ENCODE measurements around the gene CSF3R. TPM values are rescaled to one million over a fixed set of nuclear protein-coding genes. Genes with fewer than 3 reads are reported as not detected.

CSF3R gene
- total RNA-seq, 1 donor from 2014 or later = 0.20 TPM

DNA sequence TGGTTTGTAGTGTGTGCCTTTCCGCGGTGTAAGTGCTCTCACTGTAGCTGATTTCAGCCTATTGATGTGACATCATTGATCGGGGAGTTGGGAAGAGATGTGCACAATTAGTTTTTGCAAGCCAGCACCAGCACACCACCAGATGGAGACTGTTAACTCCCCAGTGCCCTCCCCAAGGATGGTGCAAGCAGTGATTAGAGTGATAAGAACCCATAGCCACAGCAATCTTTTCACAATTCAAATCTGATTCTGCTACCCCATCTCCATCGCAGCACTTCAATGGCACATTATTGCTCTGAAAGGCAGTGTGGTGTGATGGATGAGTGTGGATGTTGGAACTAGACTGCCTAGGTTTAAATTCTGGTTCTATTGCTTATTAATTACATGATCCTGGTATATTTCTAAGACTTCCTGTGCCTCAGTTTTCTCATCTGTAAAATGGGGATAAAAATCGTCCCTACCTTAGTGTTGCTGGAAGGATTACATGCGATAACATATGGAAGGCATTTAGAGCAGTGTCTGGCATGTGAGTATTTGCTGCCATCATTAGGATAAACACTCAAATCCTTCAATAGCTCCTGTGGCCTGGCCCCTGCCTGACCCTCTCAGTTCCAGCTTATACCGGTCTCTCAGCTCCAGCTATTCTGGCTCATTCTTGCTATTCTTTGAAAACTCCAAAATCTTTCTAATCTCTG is 6.7 kb downstream of the CSF3R start:
- Histone ChIP-seq H3K9me3 (ENCODE audit: insufficient read depth, low read depth, low read length) (no peaks in the 10 kb centered on the region), H3K4me1 (ENCODE audit: insufficient read depth, low read length) (no peaks in the 10 kb centered on the region), H2AFZ (ENCODE audit: low read depth, low read length) (no peak overlapping the region), H3K4me2 (ENCODE audit: low read length) (no peak overlapping the region), H3K9ac (ENCODE audit: low read length) (no peak overlapping the region), H4K20me1 (ENCODE audit: insufficient read depth, low read length) (no peaks in the 10 kb centered on the region), H3K4me3 (ENCODE audit: insufficient read depth, low read depth, low read length) (no peak overlapping the region), H3K27me3 (ENCODE audit: insufficient read depth, low read length) (peaks cover 6% of the 10 kb centered on the region), H3K27ac (ENCODE audit: low read depth, low read length) (no peak overlapping the region), H3K79me2 (ENCODE audit: insufficient read depth, low read length) (no peaks in the 10 kb centered on the region), H3K36me3 (ENCODE audit: insufficient read depth, low read length) (no peaks in the 10 kb centered on the region)
- Mint-ChIP-seq H3K4me1 (ENCODE audit: low read depth, unreplicated experiment) (peaks cover 2% of the 10 kb centered on the region), H3K36me3 (ENCODE audit: low read depth, unreplicated experiment) (peaks cover 2% of the 10 kb centered on the region), H3K9me3 (ENCODE audit: unreplicated experiment) (no peaks in the 10 kb centered on the region), H3K27ac (ENCODE audit: unreplicated experiment) (no peak overlapping the region), H3K4me3 (ENCODE audit: unreplicated experiment) (no peak overlapping the region), H3K27me3 (ENCODE audit: low read depth, unreplicated experiment) (peaks cover 34% of the 10 kb centered on the region)
- TF ChIP-seq CTCF (IDR thresholded peaks at IDR 0.05; ENCODE audit: insufficient read depth, low read depth, low read length) (no peak), EZH2 (IDR thresholded peaks at IDR 0.05; ENCODE audit: insufficient read depth, low read length) (no peak)
- DNase-seq (ENCODE audit: low read depth) = no peak
- FAIRE-seq = no peak

DNA sequence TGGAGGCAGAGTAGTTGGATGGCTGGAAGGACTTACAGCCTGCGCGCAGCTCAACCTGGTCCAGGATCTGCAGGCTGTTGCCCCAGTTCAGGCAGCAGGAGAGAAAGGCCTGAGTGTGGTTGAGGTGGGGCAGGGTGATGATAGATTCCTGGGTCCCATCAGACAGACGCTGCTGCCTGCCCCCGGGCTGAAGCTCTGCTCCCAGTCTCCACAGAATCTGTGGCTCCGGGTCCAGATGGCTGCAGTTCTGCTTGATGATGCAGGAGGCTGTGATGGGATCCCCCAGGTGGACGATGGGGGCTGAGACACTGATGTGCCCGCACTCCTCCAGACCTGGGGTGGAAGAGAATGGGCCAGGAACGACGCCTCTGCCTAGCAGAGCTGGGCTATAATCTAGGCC is 7.4 kb downstream of the CSF3R start:
- Histone ChIP-seq H3K27ac (ENCODE audit: low read depth, low read length) (no peak overlapping the region), H2AFZ (ENCODE audit: low read depth, low read length) (no peak overlapping the region), H3K4me2 (ENCODE audit: low read length) (no peak overlapping the region), H3K4me1 (ENCODE audit: insufficient read depth, low read length) (no peaks in the 10 kb centered on the region), H3K9ac (ENCODE audit: low read length) (no peak overlapping the region), H3K79me2 (ENCODE audit: insufficient read depth, low read length) (no peaks in the 10 kb centered on the region), H3K36me3 (ENCODE audit: insufficient read depth, low read length) (no peaks in the 10 kb centered on the region), H3K9me3 (ENCODE audit: insufficient read depth, low read depth, low read length) (no peaks in the 10 kb centered on the region), H3K4me3 (ENCODE audit: insufficient read depth, low read depth, low read length) (no peak overlapping the region), H3K27me3 (ENCODE audit: insufficient read depth, low read length) (peaks cover under 1% of the 10 kb centered on the region), H4K20me1 (ENCODE audit: insufficient read depth, low read length) (no peaks in the 10 kb centered on the region)
- H3K27me3 Mint-ChIP-seq (ENCODE audit: low read depth, unreplicated experiment) = peaks cover 30% of the 10 kb centered on the region
- no peaks in the 10 kb centered on the region for H3K9me3 Mint-ChIP-seq (ENCODE audit: unreplicated experiment)
- no peak overlapping the region for H3K27ac Mint-ChIP-seq (ENCODE audit: unreplicated experiment)
- peaks cover 2% of the 10 kb centered on the region for H3K36me3 Mint-ChIP-seq (ENCODE audit: low read depth, unreplicated experiment)
- FAIRE-seq = no peak
- TF ChIP-seq EZH2 (IDR thresholded peaks at IDR 0.05; ENCODE audit: insufficient read depth, low read length) = no peak
- TF ChIP-seq CTCF (IDR thresholded peaks at IDR 0.05; ENCODE audit: insufficient read depth, low read depth, low read length) = no peak
- peaks cover 2% of the 10 kb centered on the region for H3K4me1 Mint-ChIP-seq (ENCODE audit: low read depth, unreplicated experiment)
- no peak overlapping the region for H3K4me3 Mint-ChIP-seq (ENCODE audit: unreplicated experiment)
- no peak for DNase-seq (ENCODE audit: low read depth)

DNA sequence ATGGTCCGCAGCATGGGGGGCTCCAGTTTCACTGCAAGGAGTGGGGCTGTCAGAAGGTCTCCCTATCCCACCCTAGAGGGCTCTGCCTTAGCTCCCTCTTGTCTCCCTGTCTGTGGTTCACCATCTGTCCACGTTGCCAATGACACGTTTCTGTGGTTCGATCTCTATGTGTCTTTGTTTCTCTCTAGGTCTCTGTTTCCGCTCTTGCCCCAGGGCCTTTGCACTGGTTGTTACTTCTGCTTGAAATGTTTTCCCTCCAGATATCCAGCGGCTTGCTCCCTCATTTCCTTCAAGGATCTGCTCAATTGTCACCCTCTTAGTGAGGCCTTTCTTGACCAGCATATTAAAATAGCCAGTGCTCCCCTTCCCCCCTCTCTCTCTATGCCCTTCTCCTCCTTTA is 10.1 kb downstream of the CSF3R start:
- Histone ChIP-seq H3K9ac (ENCODE audit: low read length) (no peak overlapping the region), H3K4me1 (ENCODE audit: insufficient read depth, low read length) (no peaks in the 10 kb centered on the region), H3K36me3 (ENCODE audit: insufficient read depth, low read length) (no peaks in the 10 kb centered on the region), H3K79me2 (ENCODE audit: insufficient read depth, low read length) (no peaks in the 10 kb centered on the region), H3K27me3 (ENCODE audit: insufficient read depth, low read length) (no peaks in the 10 kb centered on the region), H3K4me3 (ENCODE audit: insufficient read depth, low read depth, low read length) (no peak overlapping the region), H3K27ac (ENCODE audit: low read depth, low read length) (no peak overlapping the region), H3K4me2 (ENCODE audit: low read length) (no peak overlapping the region), H3K9me3 (ENCODE audit: insufficient read depth, low read depth, low read length) (no peaks in the 10 kb centered on the region), H4K20me1 (ENCODE audit: insufficient read depth, low read length) (no peaks in the 10 kb centered on the region), H2AFZ (ENCODE audit: low read depth, low read length) (no peak overlapping the region)
- Mint-ChIP-seq H3K4me3 (ENCODE audit: unreplicated experiment) (no peak overlapping the region), H3K36me3 (ENCODE audit: low read depth, unreplicated experiment) (peaks cover 2% of the 10 kb centered on the region), H3K27me3 (ENCODE audit: low read depth, unreplicated experiment) (peaks cover 18% of the 10 kb centered on the region), H3K27ac (ENCODE audit: unreplicated experiment) (no peak overlapping the region), H3K4me1 (ENCODE audit: low read depth, unreplicated experiment) (no peaks in the 10 kb centered on the region), H3K9me3 (ENCODE audit: unreplicated experiment) (no peaks in the 10 kb centered on the region)
- DNase-seq (ENCODE audit: low read depth) = no peak
- FAIRE-seq = no peak
- no peak for TF ChIP-seq EZH2 (IDR thresholded peaks at IDR 0.05; ENCODE audit: insufficient read depth, low read length)
- TF ChIP-seq CTCF (IDR thresholded peaks at IDR 0.05; ENCODE audit: insufficient read depth, low read depth, low read length) = no peak

All from astrocyte (in vitro differentiated cells and primary cell).